Stimulated activated CD8-positive, alpha-beta memory T cell treated with anti-CD3 and anti-CD28 coated beads, Interleukin-2, amount 100 ng/mL, for 1 hour (primary cell): Measurements from ENCODE around the gene UMPS.

Experiments
- DNase-seq, 2 donors: peaks; one replicate each; pipeline ENCODE4 v3.0.0-alpha.2; 2020; ENCODE audit warnings: low read depth in 2 of 2

Gene UMPS

GRCh38 chr3:124763644-124764358 is 33.5 kb downstream of the UMPS start:
- DNase-seq, result no peak

- DNase-seq, result no peak
These were observed 34.5 kb downstream of the UMPS start for GRCh38 chr3:124764746-124765145.

- DNase-seq, result no peak
These were observed 35.1 kb downstream of the UMPS start for GRCh38 chr3:124765197-124765840.

GRCh38 chr3:124766113-124767095 is 36.2 kb downstream of the UMPS start:
- DNase-seq, result no peak

- no peak for DNase-seq
These were observed 37.0 kb downstream of the UMPS start for GRCh38 chr3:124767264-124767663.

- DNase-seq, result no peak
These were observed 37.4 kb downstream of the UMPS start for GRCh38 chr3:124767691-124768090.

- DNase-seq, result no peak
These were observed 38.6 kb downstream of the UMPS start for GRCh38 chr3:124768812-124769211.

- no peak for DNase-seq
These were observed 39.2 kb downstream of the UMPS start for GRCh38 chr3:124769462-124769861.

GRCh38 chr3:124770336-124771082 is 40.3 kb downstream of the UMPS start:
- DNase-seq, result no peak

GRCh38 chr3:124771083-124771445 is 40.8 kb downstream of the UMPS start:
- no peak for DNase-seq

GRCh38 chr3:124772081-124772831 is 42.0 kb downstream of the UMPS start:
- DNase-seq, result no peak

GRCh38 chr3:124773351-124774326 is 43.4 kb downstream of the UMPS start:
- no peak for DNase-seq

GRCh38 chr3:124774327-124774718 is 44.1 kb downstream of the UMPS start:
- DNase-seq, result no peak

- no peak for DNase-seq
These were observed 44.7 kb downstream of the UMPS start for GRCh38 chr3:124774841-124775402.

GRCh38 chr3:124775877-124776276 is 45.6 kb downstream of the UMPS start:
- DNase-seq, result no peak

GRCh38 chr3:124776856-124777255 is 46.6 kb downstream of the UMPS start:
- no peak for DNase-seq

- DNase-seq, result no peak
These were observed 47.7 kb downstream of the UMPS start for GRCh38 chr3:124777762-124778470.

GRCh38 chr3:124779116-124779515 is 48.9 kb downstream of the UMPS start:
- DNase-seq, result no peak

- DNase-seq, result no peak
These were observed 49.5 kb downstream of the UMPS start for GRCh38 chr3:124779751-124780191.
